Activated T-helper 17 cell treated with anti-CD3 and anti-CD28 coated beads, Interleukin-2, amount 50 U/mL, for 72 hours (primary cell): Measurements from ENCODE around the gene GTSE1. TPM values are rescaled to one million over a fixed set of nuclear protein-coding genes. Genes with fewer than 3 reads are reported as not detected.
"Not testable (repeated sequence)": the region's sequence is repeated elsewhere in the genome, so short reads cannot be mapped to it uniquely, and the experiment has no call there.

Experiments used
- ATAC-seq: fragments of 150-1000 bp; cut with Tn5 transposase; replicated peaks from 2 replicates; pipeline ENCODE4 v1.10.0; 2021; ENCODE audit warnings: mild to moderate bottlenecking, moderate library complexity
- H3K27ac Mint-ChIP-seq: one replicate; pipeline ENCODE4 v1.8.0; 2022; ENCODE audit warnings: mixed read lengths
- H3K27me3 Mint-ChIP-seq: one replicate; pipeline ENCODE4 v1.8.0; 2022; ENCODE audit warnings: mixed read lengths
- H3K36me3 Mint-ChIP-seq: one replicate; pipeline ENCODE4 v1.8.0; 2022; ENCODE audit warnings: low read depth, mild to moderate bottlenecking, mixed read lengths
- H3K4me1 Mint-ChIP-seq: one replicate; pipeline ENCODE4 v1.8.0; 2022; ENCODE audit warnings: mixed read lengths
- H3K4me3 Mint-ChIP-seq: one replicate; pipeline ENCODE4 v1.8.0; 2022; ENCODE audit warnings: mild to moderate bottlenecking, mixed read lengths
- H3K9me3 Mint-ChIP-seq: one replicate; pipeline ENCODE4 v1.8.0; 2022; ENCODE audit warnings: mixed read lengths
- total RNA-seq, 2 donors: library from RNA; stranded (reverse); gene quantifications; one replicate each; pipeline ENCODE4 v1.2.3, GENCODE V29; 2022

GTSE1 gene, protein sequence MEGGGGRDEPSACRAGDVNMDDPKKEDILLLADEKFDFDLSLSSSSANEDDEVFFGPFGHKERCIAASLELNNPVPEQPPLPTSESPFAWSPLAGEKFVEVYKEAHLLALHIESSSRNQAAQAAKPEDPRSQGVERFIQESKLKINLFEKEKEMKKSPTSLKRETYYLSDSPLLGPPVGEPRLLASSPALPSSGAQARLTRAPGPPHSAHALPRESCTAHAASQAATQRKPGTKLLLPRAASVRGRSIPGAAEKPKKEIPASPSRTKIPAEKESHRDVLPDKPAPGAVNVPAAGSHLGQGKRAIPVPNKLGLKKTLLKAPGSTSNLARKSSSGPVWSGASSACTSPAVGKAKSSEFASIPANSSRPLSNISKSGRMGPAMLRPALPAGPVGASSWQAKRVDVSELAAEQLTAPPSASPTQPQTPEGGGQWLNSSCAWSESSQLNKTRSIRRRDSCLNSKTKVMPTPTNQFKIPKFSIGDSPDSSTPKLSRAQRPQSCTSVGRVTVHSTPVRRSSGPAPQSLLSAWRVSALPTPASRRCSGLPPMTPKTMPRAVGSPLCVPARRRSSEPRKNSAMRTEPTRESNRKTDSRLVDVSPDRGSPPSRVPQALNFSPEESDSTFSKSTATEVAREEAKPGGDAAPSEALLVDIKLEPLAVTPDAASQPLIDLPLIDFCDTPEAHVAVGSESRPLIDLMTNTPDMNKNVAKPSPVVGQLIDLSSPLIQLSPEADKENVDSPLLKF
- 10 to 100 TPM; 36.9 to 62.1 TPM for total RNA-seq

DNA sequence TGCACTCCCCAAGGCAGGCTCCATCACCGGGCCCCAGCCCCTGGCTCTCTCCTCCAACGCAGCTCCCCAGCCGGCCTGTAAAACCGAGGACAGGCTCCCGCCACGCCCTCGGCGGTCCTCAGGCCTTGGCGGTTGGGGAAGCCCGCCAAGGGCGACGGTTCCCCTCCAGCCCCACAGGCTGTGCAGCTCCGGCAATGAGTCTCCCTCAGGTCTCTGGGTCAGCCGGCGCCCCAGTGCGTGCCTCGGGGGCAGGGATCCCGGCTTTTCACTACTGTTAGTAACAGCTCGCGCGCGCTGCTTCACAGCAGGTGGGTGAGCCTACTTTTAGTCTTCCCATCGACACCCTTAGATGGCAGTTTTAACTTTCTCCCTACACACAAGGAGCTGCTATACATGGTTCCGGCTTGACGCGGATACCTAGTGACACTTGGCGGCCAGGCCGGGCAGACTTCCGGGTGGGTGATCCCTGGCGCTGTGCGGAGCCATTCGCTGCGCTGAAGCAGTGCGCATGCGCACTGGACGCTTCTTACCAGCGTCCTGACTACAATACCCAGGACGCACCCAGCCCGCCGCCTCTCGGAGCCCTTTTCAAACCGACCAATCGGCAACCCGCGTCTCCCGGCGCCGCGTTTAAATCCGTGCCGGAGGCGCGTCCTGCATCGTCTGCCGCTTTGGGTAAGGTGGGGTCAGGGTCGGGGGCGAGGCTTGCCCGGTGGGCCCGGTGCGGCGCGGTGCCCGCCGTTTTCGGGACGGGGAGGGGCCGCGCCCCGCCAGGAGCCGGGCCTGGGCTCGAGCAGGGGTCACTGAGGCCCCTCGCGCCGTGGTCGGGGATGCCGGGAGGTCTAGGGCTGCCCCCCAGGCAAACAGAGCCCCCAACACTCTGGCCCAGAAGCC, at the start of gene GTSE1:
Gene GTSE1 (plus strand): TSS at position 614 of the 894 bp plus-strand sequence. CDS start 531 bp downstream, outside the sequence.
- Mint-ChIP-seq H3K4me1 (peaks cover 21% of the 10 kb centered on the region), H3K4me3 (peak within 1 kb of the TSS; percentile 95), H3K36me3 (peaks cover 42% of the 10 kb centered on the region), H3K27ac (peak within 1 kb of the TSS; percentile 97), H3K27me3 (peaks cover 4% of the 10 kb centered on the region), H3K9me3 (peaks cover 5% of the 10 kb centered on the region)
- ATAC-seq, result peak; percentile 99

DNA sequence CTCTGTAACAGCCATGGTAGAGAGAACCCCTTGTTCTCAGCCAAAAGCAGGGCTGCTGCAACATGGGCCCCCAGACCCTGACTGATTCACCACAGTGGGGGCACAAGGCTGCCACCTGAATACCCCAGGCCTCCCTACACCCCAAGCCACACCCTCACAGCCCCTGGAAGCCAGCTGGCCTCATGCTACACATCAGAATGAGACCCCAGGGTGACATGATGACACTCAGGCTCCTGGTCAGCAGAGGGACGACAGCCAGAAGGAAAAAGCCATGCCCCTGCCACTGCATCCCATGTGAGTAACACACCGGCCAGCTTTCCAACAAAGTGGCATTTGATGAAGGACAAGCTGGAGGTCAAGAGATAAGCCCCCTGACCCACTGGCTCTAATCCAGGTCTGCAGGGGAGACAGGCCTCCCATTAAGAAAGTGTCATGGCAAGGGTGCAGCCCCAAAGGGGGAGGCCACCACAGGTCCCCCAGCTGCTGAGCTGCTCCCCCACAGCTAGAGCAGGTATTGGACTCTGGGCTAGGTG, 49.2 kb upstream of the GTSE1 start:
- no peaks in the 10 kb centered on the region for H3K27me3 Mint-ChIP-seq
- ATAC-seq, result no peak
- H3K9me3 Mint-ChIP-seq, result no peaks in the 10 kb centered on the region
- no peak overlapping the region for H3K4me3 Mint-ChIP-seq
- H3K27ac Mint-ChIP-seq, result no peak overlapping the region
- peaks cover 11% of the 10 kb centered on the region for H3K36me3 Mint-ChIP-seq
- H3K4me1 Mint-ChIP-seq, result peaks cover 10% of the 10 kb centered on the region

DNA sequence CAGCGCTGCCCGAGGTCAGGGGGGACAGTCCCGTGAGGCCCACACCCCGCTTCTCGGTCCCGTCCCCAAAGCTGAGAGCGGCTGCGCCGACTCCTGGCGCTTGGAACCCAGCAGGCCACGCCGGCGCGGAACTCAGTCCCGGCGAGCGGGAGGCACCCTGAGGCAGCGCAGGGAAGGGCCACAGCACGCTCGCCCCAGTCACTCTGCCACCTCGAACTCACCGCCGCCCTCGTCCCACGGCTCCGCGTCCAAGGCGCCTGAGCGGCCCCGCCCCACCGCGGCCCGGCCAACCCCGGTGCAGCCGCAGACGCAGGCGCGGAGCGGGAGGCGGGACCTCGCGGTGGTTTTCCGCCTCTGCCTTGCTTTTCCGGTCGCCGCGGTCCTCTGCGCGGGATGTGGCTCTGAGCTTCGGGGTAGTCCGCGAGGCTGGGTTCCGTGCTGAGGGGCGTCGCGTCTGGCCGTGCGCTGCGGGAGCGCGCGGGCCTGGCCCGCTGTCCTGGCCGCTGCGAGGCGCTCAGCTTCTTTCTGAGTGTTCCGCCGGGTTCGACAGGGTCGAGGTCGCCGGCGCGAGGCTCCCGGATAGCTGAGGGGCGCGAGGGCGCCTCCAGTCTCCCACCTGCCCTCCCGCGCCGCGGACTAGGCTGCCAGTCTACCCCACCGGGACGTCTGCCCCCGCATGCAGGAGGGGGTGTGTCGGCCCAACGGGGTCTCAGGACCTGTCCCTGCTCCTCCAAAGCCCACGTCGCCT, 46.5 kb upstream of the GTSE1 start, which contains the start of gene CDPF1:
Gene CDPF1 (minus strand): TSS at position 259 of the 748 bp plus-strand sequence. CDS start 2,009 bp downstream, outside the sequence.
- Mint-ChIP-seq H3K36me3 (peaks cover 5% of the 10 kb centered on the region), H3K4me3 (peak within 1 kb of the TSS; percentile 80), H3K9me3 (no peaks in the 10 kb centered on the region), H3K4me1 (peaks cover 18% of the 10 kb centered on the region), H3K27ac (peak within 1 kb of the TSS; percentile 80), H3K27me3 (no peaks in the 10 kb centered on the region)
- peak; percentile 87 for ATAC-seq

DNA sequence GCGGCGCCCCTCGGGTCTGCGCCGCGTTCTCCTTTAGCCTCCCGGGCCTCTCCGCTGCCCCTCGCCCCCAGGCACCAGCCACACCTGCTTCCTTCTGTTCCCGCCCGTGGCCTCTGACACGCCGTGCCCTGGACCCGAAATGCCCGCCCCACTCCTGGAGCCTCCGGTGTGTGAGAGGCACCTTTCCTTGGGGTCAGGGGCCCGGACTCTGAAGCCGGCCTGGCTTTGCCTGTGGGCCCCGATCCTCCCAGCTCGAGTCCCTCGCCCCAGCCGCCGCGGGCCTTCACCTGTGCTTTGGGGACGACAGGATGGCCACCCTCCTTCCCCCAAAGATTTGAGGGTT, 45.9 kb upstream of the GTSE1 start:
- H3K4me1 Mint-ChIP-seq, result peaks cover 18% of the 10 kb centered on the region
- H3K27me3 Mint-ChIP-seq, result no peaks in the 10 kb centered on the region
- H3K36me3 Mint-ChIP-seq, result peaks cover 5% of the 10 kb centered on the region
- peak overlapping the region; percentile 80 for H3K4me3 Mint-ChIP-seq
- no peak for ATAC-seq
- H3K27ac Mint-ChIP-seq, result peak overlapping the region; percentile 80
- H3K9me3 Mint-ChIP-seq, result no peaks in the 10 kb centered on the region

DNA sequence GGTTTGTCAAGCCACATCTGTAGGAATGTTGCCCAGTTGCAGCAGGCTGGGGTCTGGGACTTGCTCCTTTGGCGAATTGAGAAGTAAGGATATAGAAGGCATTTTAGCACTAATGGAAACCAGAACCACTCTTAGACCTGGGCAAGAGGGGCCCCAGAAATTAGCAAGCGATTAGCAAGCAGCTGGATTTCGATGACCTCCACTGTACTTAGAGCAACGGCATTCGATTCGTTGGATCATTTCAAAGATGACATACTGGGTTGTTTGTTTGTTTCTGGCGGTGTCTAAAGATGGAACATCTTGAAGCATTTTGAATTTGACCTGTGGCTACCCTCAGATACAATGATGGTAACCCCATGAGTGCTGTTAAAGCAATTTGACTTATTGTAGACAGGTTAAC, 45.4 kb upstream of the GTSE1 start:
- peaks cover 5% of the 10 kb centered on the region for H3K36me3 Mint-ChIP-seq
- H3K27ac Mint-ChIP-seq, result peak overlapping the region; percentile 80
- peak overlapping the region; percentile 80 for H3K4me3 Mint-ChIP-seq

DNA sequence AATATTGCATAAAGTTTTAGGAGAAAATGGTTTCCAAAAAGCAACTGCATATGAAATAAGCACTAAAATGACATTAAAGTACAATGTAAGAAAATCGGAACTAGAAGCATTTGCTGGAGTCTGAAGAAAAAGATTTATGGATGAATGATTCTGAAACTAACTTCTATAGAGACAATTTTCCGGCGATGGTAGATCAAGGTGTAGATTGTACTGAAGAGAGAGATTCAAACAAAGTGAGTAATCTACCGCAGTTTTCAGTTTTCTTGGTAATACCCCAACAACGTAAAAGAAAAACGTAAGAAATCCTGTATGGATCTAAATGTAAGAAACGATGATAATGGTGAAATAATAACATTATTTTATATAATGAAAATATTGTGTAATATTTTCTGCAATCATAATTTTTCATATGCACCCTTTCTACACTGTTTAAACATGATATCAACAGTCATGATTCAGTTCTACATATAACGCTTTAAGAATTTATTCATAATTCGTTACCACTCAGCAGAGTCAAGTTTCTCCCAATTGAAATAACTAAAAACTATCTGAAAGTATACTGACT, 44.8 kb upstream of the GTSE1 start:
- Mint-ChIP-seq H3K27ac (peak overlapping the region; percentile 80), H3K27me3 (peaks cover 5% of the 10 kb centered on the region), H3K4me3 (peak overlapping the region; percentile 80), H3K36me3 (peaks cover 5% of the 10 kb centered on the region), H3K9me3 (no peaks in the 10 kb centered on the region), H3K4me1 (peaks cover 22% of the 10 kb centered on the region)
- ATAC-seq, result peak; percentile 44

More for the DNA sequence above, 45.4 kb upstream of the GTSE1 start:
- Mint-ChIP-seq H3K4me1 (peaks cover 18% of the 10 kb centered on the region), H3K27me3 (no peaks in the 10 kb centered on the region), H3K9me3 (no peaks in the 10 kb centered on the region)
- no peak for ATAC-seq

DNA sequence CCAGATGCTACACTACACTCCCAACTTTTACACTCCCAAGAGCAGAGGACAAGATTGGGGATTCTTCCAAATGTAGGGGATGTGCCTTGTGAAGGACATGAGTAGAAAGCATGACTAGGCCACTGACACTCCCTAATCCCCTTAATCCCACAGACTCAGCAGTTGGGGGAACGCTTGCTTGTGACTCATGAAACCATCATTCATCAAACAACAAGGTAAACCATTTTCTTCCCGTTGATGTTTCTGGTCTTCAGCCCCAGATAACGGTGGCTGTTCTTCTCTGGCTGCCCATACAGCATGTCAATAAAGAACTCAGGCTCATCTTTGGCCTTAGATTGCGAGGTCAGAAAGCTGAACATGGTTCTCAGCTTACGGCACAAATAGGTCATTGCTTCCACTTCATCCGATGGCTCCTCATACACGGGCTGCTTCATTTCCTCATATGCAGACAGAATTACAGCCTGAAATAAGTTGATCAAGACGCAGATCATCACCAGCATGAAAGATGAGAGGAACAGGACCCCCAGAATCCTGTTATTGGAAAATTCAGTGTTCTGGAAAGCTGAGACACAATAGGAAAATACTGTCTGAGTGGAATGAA, 40.2 kb upstream of the GTSE1 start:
- ATAC-seq, result peak; percentile 13

DNA sequence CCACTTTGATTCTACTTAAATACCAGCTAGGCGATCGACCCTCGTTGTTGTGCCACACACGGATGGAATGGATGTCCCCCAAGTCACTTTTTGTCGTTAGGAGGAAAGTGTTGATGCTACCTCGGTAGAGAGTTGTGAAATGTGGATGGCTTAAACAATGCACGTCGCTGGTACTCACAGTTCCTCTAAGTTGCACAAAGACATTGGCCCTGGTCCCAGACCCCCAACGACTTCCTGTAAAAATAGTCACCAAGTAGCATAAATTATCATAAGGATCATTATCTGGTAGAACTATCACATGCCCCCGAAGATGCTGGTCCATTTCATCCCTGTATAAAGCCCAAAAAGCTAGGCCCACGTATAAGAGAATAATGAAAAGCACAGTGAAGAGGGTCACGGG, 37.3 kb upstream of the GTSE1 start:
- H3K27me3 Mint-ChIP-seq, result peaks cover 53% of the 10 kb centered on the region
- H3K36me3 Mint-ChIP-seq, result peaks cover under 1% of the 10 kb centered on the region
- H3K4me3 Mint-ChIP-seq, result no peak overlapping the region
- H3K9me3 Mint-ChIP-seq, result no peaks in the 10 kb centered on the region
- no peak overlapping the region for H3K27ac Mint-ChIP-seq
- peaks cover 11% of the 10 kb centered on the region for H3K4me1 Mint-ChIP-seq
- ATAC-seq, result no peak

More for the DNA sequence above, 40.2 kb upstream of the GTSE1 start:
- peaks cover 5% of the 10 kb centered on the region for H3K36me3 Mint-ChIP-seq
- no peak overlapping the region for H3K27ac Mint-ChIP-seq
- H3K4me1 Mint-ChIP-seq, result peaks cover 16% of the 10 kb centered on the region
- H3K4me3 Mint-ChIP-seq, result no peak overlapping the region
- H3K27me3 Mint-ChIP-seq, result peaks cover 36% of the 10 kb centered on the region
- H3K9me3 Mint-ChIP-seq, result no peaks in the 10 kb centered on the region

DNA sequence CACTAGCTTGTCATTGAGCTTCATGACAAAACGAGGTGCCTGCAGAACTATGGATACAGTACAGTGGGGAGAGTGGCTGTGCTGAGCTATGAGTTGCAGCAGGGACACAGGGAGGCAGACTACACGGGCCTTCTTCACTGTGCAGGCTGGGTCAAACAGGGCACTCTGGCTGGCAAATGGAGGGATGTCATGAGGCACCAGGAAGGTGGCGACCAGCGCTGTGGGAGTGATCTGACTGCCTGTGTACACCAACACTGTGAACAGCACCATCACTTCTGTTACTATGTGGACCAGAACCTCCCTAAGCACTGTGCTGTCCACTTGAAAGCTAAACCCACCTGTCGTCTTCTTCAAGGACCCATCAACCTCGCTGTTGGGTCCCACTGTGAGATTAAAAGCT, 36.6 kb upstream of the GTSE1 start:
- Mint-ChIP-seq H3K27ac (no peak overlapping the region), H3K9me3 (no peaks in the 10 kb centered on the region), H3K36me3 (no peaks in the 10 kb centered on the region), H3K4me3 (no peak overlapping the region), H3K27me3 (peaks cover 55% of the 10 kb centered on the region), H3K4me1 (peaks cover 8% of the 10 kb centered on the region)
- no peak for ATAC-seq

DNA sequence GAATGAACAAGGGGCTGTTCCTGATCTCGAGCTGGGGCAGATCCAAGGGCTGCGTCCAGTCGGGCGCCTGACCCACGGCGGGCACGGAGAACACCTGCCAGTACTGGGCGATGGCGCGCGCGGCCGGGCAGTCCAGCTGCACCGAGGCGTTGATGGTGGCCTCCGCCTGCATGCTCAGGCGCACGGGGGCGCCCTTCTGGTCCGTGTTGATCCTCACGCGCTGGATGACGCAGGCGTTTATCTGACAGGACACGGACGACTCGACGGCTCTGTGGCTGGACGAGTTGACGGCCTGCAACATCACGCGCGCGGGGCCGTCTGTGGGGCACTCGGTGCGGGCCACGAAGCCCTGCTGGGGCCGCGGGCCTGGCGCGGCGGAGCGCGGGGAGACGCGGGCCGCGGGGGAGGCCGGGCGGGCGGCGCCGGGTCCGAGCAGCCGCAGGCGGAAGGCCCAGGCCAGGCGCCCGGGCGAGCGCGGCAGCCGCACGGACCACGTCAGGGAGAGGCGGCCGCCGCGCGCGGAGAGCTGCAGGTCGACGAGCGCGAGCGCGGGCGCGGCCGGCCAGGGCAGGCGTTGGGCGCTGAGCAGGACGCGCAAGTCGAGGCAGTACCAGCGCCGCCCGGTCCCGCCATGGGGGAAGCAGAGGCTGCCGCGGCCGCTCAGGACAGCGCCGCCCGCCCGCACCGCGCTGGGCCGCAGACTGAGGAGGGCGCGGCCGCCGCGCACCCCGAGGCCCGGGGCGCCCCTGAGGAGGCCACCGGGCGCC, 34.0 kb upstream of the GTSE1 start:
- peak; percentile 85 for ATAC-seq
- Mint-ChIP-seq H3K4me3 (peak overlapping the region; percentile 19), H3K27me3 (peaks cover 61% of the 10 kb centered on the region), H3K9me3 (no peaks in the 10 kb centered on the region), H3K36me3 (no peaks in the 10 kb centered on the region), H3K4me1 (peaks cover 3% of the 10 kb centered on the region), H3K27ac (no peak overlapping the region)

DNA sequence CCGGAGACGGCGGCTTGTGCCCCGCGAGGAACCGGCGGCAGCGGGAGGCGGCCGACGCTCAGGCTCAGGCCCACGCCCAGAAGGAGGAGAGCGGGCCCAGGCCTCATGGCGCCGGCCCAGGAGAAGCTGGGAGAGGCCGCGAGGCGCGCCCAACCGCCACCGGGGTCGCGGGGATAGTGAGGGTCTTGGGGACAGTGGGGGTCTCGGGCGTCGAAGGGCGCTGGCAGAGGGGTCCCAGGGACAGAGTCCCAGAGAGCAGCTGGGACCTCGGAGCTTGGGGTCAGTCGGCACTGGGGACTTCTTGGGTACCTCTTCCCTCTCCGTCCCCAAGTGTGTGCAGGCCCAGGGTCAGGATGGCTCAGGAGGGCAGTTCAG, 33.5 kb upstream of the GTSE1 start, which contains the start of gene PKDREJ:
Gene PKDREJ (minus strand): TSS at position 128 of the 375 bp plus-strand sequence. CDS start 21 bp downstream, at position 107.
- H3K4me3 Mint-ChIP-seq, result peak within 1 kb of the TSS; percentile 61
- H3K4me1 Mint-ChIP-seq, result peaks cover 3% of the 10 kb centered on the region
- peaks cover 56% of the 10 kb centered on the region for H3K27me3 Mint-ChIP-seq
- no peak for ATAC-seq
- no peaks in the 10 kb centered on the region for H3K9me3 Mint-ChIP-seq
- H3K36me3 Mint-ChIP-seq, result no peaks in the 10 kb centered on the region
- H3K27ac Mint-ChIP-seq, result no peak within 1 kb of the TSS

DNA sequence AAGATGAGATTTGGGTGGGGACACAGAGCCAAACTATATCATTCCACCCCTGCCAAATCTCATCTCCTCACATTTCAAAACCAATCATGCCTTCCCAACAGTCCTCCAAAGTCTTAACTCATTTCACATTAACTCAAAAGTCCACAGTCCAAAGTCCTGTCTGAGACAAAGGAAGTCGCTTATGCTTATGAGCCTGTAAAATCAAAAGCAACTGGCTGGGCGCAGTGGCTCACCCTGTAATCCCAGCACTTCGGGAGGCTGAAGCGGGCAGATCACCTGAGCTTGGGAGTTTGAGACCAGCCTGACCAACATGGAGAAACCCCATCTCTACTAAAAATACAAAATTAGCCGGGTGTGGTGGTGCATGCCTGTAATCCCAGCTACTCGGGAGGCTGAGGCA, 32.1 kb upstream of the GTSE1 start:
- H3K36me3 Mint-ChIP-seq, H3K4me1 Mint-ChIP-seq, H3K4me3 Mint-ChIP-seq, H3K27ac Mint-ChIP-seq, H3K9me3 Mint-ChIP-seq, ATAC-seq: not testable (repeated sequence)
- H3K27me3 Mint-ChIP-seq, result peaks cover 48% of the 10 kb centered on the region
